GM23338 (cell line): ENCODE data around the gene FATE1. TPM values are rescaled to one million over a fixed set of nuclear protein-coding genes. Genes with fewer than 3 reads are reported as not detected.

ENCODE experiments used
- ATAC-seq: fragments of 200-7000 bp; cut with Tn5 transposase; 3 replicates; pipeline ENCODE4 v1.9.1; 2020
- DNase-seq: peaks from one replicate; pipeline ENCODE4 v3.0.0-alpha.2; 2015; ENCODE audit warnings: low spot score
- H2AFZ ChIP-seq: fragments of 200-600 bp; sonication (generic); 2 replicates; pipeline ENCODE4 v1.8.0; 2016; ENCODE audit warnings: antibody characterized with exemption, mild to moderate bottlenecking, moderate library complexity
- H3F3A ChIP-seq: fragments of 200-600 bp; sonication (generic); replicated peaks from 2 replicates; pipeline ENCODE4 v1.8.0; 2017; ENCODE audit warnings: antibody characterized with exemption, mixed run types, low read depth
- H3K27ac ChIP-seq: fragments of 200-600 bp; sonication (generic); 2 replicates; pipeline ENCODE4 v1.6.1; 2016; ENCODE audit warnings: low read depth
- H3K27me3 ChIP-seq: fragments of 200-600 bp; sonication (generic); 2 replicates; pipeline ENCODE4 v1.8.0; 2016; ENCODE audit warnings: mild to moderate bottlenecking, mixed run types, moderate library complexity; ENCODE audit not compliant: insufficient read depth
- H3K36me3 ChIP-seq: fragments of 200-600 bp; sonication (generic); 2 replicates; pipeline ENCODE4 v1.8.0; 2016; ENCODE audit warnings: mild to moderate bottlenecking; ENCODE audit not compliant: insufficient read depth
- H3K4me1 ChIP-seq: fragments of 200-600 bp; sonication (generic); 2 replicates; pipeline ENCODE4 v1.8.0; 2016; ENCODE audit warnings: mild to moderate bottlenecking, moderate library complexity; ENCODE audit not compliant: insufficient read depth
- H3K4me2 ChIP-seq: fragments of 200-600 bp; sonication (generic); 2 replicates; pipeline ENCODE4 v1.7.1; 2017; ENCODE audit warnings: mixed run types
- H3K4me3 ChIP-seq: fragments of 200-600 bp; sonication (generic); 2 replicates; pipeline ENCODE4 v1.6.1; 2016; ENCODE audit warnings: mixed run types
- H3K79me2 ChIP-seq: fragments of 200-600 bp; sonication (generic); replicated peaks from 2 replicates; pipeline ENCODE4 v1.8.0; 2017; ENCODE audit warnings: mild to moderate bottlenecking; ENCODE audit not compliant: insufficient read depth
- H3K9me2 ChIP-seq: fragments of 200-600 bp; sonication (generic); 2 replicates; pipeline ENCODE4 v1.8.0; 2017; ENCODE audit not compliant: insufficient read depth
- H4K20me1 ChIP-seq: fragments of 200-600 bp; sonication (generic); replicated peaks from 2 replicates; pipeline ENCODE4 v1.8.0; 2017; ENCODE audit warnings: mild to moderate bottlenecking; ENCODE audit not compliant: insufficient read depth
- H3K27ac Mint-ChIP-seq: 2 replicates; pipeline ENCODE4 v1.8.0; 2020; ENCODE audit warnings: inconsistent platforms, mild to moderate bottlenecking, moderate library complexity, mixed read lengths
- H3K27me3 Mint-ChIP-seq: 3 replicates; pipeline ENCODE4 v1.8.0; 2022; ENCODE audit warnings: low read depth, mild to moderate bottlenecking, moderate library complexity, mixed read lengths, inconsistent platforms; ENCODE audit not compliant: insufficient read depth, poor library complexity
- H3K36me3 Mint-ChIP-seq: 3 replicates; pipeline ENCODE4 v1.8.0; 2021; ENCODE audit warnings: low read depth, mild to moderate bottlenecking, inconsistent platforms, moderate library complexity, mixed read lengths
- H3K4me1 Mint-ChIP-seq: 3 replicates; pipeline ENCODE4 v1.8.0; 2020; ENCODE audit warnings: mild to moderate bottlenecking, inconsistent platforms, mixed read lengths
- H3K4me3 Mint-ChIP-seq: 3 replicates; pipeline ENCODE4 v1.8.0; 2021; ENCODE audit warnings: moderate library complexity, mild to moderate bottlenecking, inconsistent platforms, mixed read lengths
- H3K9me3 Mint-ChIP-seq: 3 replicates; pipeline ENCODE4 v1.8.0; 2020; ENCODE audit warnings: moderate library complexity, mild to moderate bottlenecking, inconsistent platforms, mixed read lengths
- CREB1 ChIP-seq: fragments of 250-450 bp; sonication (Bioruptor Pico); IDR thresholded peaks from 2 replicates; pipeline ENCODE4 v1.5.0; 2020; ENCODE audit warnings: low read depth, mild to moderate bottlenecking, moderate library complexity
- CTCF ChIP-seq, 2 experiments: fragments of 200-600 bp in 1 of 2; sonication (generic) in 1 of 2; conservative IDR thresholded peaks; 2 replicates each; pipeline versions ENCODE4 v1.5.1 to v1.6.1; 2016 to 2017; ENCODE audit warnings: antibody characterized with exemption in 2 of 2, low read depth in 2 of 2, mild to moderate bottlenecking in 2 of 2, moderate library complexity in 1 of 2
- ETS1 ChIP-seq: IDR thresholded peaks from 2 replicates; pipeline ENCODE4 v1.6.1; 2016; ENCODE audit warnings: antibody characterized with exemption
- EZH2 ChIP-seq: fragments of 200-600 bp; sonication (generic); IDR thresholded peaks from one replicate; pipeline ENCODE4 v1.8.0; 2017; ENCODE audit warnings: antibody characterized with exemption, mild to moderate bottlenecking, low read depth; ENCODE audit not compliant: unreplicated experiment
- EZH2phosphoT487 ChIP-seq: fragments of 200-600 bp; sonication (generic); IDR thresholded peaks from one replicate; pipeline ENCODE4 v1.8.1; 2018; ENCODE audit warnings: antibody characterized with exemption; ENCODE audit not compliant: unreplicated experiment
- JUNB ChIP-seq: IDR thresholded peaks from one replicate; pipeline ENCODE4 v1.6.1; 2016; ENCODE audit warnings: antibody characterized with exemption; ENCODE audit not compliant: unreplicated experiment
- NANOG ChIP-seq: IDR thresholded peaks from 2 replicates; pipeline ENCODE4 v1.6.1; 2016; ENCODE audit warnings: antibody characterized with exemption, borderline replicate concordance
- POLR2AphosphoS5 ChIP-seq: IDR thresholded peaks from 2 replicates; pipeline ENCODE4 v1.6.1; 2016; ENCODE audit warnings: antibody characterized with exemption, low read depth
- REST ChIP-seq: IDR thresholded peaks from one replicate; pipeline ENCODE4 v1.6.1; 2018; ENCODE audit warnings: antibody characterized with exemption; ENCODE audit not compliant: unreplicated experiment
- STAT1 ChIP-seq: IDR thresholded peaks from one replicate; pipeline ENCODE4 v1.6.1; 2016; ENCODE audit warnings: antibody characterized with exemption; ENCODE audit not compliant: unreplicated experiment
- ZNF114 ChIP-seq: fragments of 250-450 bp; sonication (Bioruptor Pico); IDR thresholded peaks from 2 replicates; pipeline ENCODE4 v1.5.0; 2020; ENCODE audit warnings: mild to moderate bottlenecking, moderate library complexity
- ZNF331 ChIP-seq: fragments of 250-450 bp; sonication (Bioruptor Pico); IDR thresholded peaks from 2 replicates; pipeline ENCODE4 v1.5.0; 2020; ENCODE audit warnings: low read depth, mild to moderate bottlenecking, moderate library complexity
- polyA plus RNA-seq: library from polyadenylated mRNA; unstranded; fragments of >200 nt; fragmentation: Nextera tagmentation; extraction: Ambion mirVana; gene quantifications from 2 replicates; pipeline ENCODE4 v1.2.1, GENCODE V29; 2016
- total RNA-seq: library from RNA; depleted of rRNA; stranded (reverse); fragments of >200 nt; shearing (Covaris generic); gene quantifications from 2 replicates; pipeline ENCODE4 v1.2.3, GENCODE V29; 2014
- TF ChIP-seq, protein P1 (sequence below): fragments of 250-450 bp; sonication (Bioruptor Pico); IDR thresholded peaks from 2 replicates; pipeline ENCODE4 v1.5.0; 2020; ENCODE audit warnings: mild to moderate bottlenecking, moderate library complexity

Gene FATE1
- total and polyA plus RNA-seq, 2 experiments from 2014 or later: 0.31 TPM; not detected in 1

GRCh38 chrX:151745651-151746050 lies 29.8 kb downstream of the FATE1 start:
- no peak overlapping the region for H3K4me2 ChIP-seq
- Mint-ChIP-seq H3K9me3 (no peaks in the 10 kb centered on the region), H3K27ac (no peak overlapping the region), H3K27me3 (no peaks in the 10 kb centered on the region), H3K4me1 (peaks cover 12% of the 10 kb centered on the region; the same call in 2 of the 3 replicates), H3K36me3 (no peaks in the 10 kb centered on the region), H3K4me3 (no peak overlapping the region)
- no peaks in the 10 kb centered on the region for H3K79me2 ChIP-seq
- peaks cover 7% of the 10 kb centered on the region; the same call in 1 of the 2 replicates for H3K4me1 ChIP-seq
- H3K27me3 ChIP-seq: no peaks in the 10 kb centered on the region
- no peaks in the 10 kb centered on the region for H4K20me1 ChIP-seq
- TF ChIP-seq ZNF331 (CRISPR knock-in tag): no peak
- TF ChIP-seq STAT1: no peak
- TF ChIP-seq ZNF114: no peak
- TF ChIP-seq EZH2phosphoT487: no peak
- no peak for TF ChIP-seq JUNB
- no peak for TF ChIP-seq ETS1
- no peak for TF ChIP-seq EZH2
- TF ChIP-seq, protein P1, sequence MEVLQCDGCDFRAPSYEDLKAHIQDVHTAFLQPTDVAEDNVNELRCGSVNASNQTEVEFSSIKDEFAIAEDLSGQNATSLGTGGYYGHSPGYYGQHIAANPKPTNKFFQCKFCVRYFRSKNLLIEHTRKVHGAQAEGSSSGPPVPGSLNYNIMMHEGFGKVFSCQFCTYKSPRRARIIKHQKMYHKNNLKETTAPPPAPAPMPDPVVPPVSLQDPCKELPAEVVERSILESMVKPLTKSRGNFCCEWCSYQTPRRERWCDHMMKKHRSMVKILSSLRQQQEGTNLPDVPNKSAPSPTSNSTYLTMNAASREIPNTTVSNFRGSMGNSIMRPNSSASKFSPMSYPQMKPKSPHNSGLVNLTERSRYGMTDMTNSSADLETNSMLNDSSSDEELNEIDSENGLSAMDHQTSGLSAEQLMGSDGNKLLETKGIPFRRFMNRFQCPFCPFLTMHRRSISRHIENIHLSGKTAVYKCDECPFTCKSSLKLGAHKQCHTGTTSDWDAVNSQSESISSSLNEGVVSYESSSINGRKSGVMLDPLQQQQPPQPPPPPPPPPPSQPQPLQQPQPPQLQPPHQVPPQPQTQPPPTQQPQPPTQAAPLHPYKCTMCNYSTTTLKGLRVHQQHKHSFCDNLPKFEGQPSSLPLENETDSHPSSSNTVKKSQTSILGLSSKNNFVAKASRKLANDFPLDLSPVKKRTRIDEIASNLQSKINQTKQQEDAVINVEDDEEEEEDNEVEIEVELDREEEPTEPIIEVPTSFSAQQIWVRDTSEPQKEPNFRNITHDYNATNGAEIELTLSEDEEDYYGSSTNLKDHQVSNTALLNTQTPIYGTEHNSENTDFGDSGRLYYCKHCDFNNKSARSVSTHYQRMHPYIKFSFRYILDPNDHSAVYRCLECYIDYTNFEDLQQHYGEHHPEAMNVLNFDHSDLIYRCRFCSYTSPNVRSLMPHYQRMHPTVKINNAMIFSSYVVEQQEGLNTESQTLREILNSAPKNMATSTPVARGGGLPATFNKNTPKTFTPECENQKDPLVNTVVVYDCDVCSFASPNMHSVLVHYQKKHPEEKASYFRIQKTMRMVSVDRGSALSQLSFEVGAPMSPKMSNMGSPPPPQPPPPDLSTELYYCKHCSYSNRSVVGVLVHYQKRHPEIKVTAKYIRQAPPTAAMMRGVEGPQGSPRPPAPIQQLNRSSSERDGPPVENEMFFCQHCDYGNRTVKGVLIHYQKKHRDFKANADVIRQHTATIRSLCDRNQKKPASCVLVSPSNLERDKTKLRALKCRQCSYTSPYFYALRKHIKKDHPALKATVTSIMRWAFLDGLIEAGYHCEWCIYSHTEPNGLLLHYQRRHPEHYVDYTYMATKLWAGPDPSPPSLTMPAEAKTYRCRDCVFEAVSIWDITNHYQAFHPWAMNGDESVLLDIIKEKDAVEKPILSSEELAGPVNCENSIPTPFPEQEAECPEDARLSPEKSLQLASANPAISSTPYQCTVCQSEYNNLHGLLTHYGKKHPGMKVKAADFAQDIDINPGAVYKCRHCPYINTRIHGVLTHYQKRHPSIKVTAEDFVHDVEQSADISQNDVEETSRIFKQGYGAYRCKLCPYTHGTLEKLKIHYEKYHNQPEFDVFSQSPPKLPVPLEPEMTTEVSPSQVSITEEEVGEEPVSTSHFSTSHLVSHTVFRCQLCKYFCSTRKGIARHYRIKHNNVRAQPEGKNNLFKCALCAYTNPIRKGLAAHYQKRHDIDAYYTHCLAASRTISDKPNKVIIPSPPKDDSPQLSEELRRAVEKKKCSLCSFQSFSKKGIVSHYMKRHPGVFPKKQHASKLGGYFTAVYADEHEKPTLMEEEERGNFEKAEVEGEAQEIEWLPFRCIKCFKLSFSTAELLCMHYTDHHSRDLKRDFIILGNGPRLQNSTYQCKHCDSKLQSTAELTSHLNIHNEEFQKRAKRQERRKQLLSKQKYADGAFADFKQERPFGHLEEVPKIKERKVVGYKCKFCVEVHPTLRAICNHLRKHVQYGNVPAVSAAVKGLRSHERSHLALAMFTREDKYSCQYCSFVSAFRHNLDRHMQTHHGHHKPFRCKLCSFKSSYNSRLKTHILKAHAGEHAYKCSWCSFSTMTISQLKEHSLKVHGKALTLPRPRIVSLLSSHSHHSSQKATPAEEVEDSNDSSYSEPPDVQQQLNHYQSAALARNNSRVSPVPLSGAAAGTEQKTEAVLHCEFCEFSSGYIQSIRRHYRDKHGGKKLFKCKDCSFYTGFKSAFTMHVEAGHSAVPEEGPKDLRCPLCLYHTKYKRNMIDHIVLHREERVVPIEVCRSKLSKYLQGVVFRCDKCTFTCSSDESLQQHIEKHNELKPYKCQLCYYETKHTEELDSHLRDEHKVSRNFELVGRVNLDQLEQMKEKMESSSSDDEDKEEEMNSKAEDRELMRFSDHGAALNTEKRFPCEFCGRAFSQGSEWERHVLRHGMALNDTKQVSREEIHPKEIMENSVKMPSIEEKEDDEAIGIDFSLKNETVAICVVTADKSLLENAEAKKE (CRISPR knock-in tag): no peak
- no peak for TF ChIP-seq CTCF (conservative IDR thresholded peaks at IDR 0.05; ENCODE audit: low read depth in 2 of 2)
- TF ChIP-seq CREB1 (CRISPR knock-in tag): no peak
- TF ChIP-seq REST: no peak
- no peak for TF ChIP-seq POLR2AphosphoS5
- no peak for TF ChIP-seq NANOG
- no peak overlapping the region for H3K4me3 ChIP-seq
- H2AFZ ChIP-seq: no peak overlapping the region
- H3K27ac ChIP-seq: no peak overlapping the region
- no peaks in the 10 kb centered on the region for H3K9me2 ChIP-seq
- no peaks in the 10 kb centered on the region for H3K36me3 ChIP-seq
- no peak for ATAC-seq
- DNase-seq: no peak
- H3F3A ChIP-seq: no peaks in the 10 kb centered on the region
